Esophagus squamous epithelium (tissue), 4 donors: ENCODE measurements around the gene SEMA5A.

Experiments used
- CTCF ChIP-seq, 6 experiments: fragments of 450-650 bp in 4 of 6; fragments of 200-600 bp in 2 of 6; sonication (generic) in 2 of 6; IDR thresholded peaks; one replicate each; pipeline ENCODE4 v1.5.1; 2016 to 2019; ENCODE audit warnings: antibody characterized with exemption in 6 of 6, mild to moderate bottlenecking in 4 of 6, moderate library complexity in 4 of 6
- POLR2A ChIP-seq, 4 donors: fragments of 450-650 bp; IDR thresholded peaks; one replicate each; pipeline ENCODE4 v1.6.1; 2017; ENCODE audit warnings: antibody characterized with exemption in 4 of 4, mild to moderate bottlenecking in 4 of 4, moderate library complexity in 3 of 4

GRCh38 chr5:9339206-9339818, 206.6 kb downstream of the SEMA5A start:
- TF ChIP-seq POLR2A (IDR thresholded peaks at IDR 0.05), result no peak
- peak in 2 of 6 experiments; percentile 5 to 23 for TF ChIP-seq CTCF (IDR thresholded peaks at IDR 0.05)
